Heart left ventricle (tissue), 13 donors: ENCODE results near the gene FNDC10.

Experiments used
- POLR2A ChIP-seq, 2 donors: fragments of 450-650 bp; IDR thresholded peaks; one replicate each; pipeline ENCODE4 v1.6.1; 2017; ENCODE audit warnings: antibody characterized with exemption in 2 of 2, mild to moderate bottlenecking in 2 of 2, moderate library complexity in 2 of 2
- TF ChIP-seq, protein P1 (sequence below), 12 donors: fragments of 200-600 bp; sonication (generic) in 4 of 12; IDR thresholded peaks; one replicate each; pipeline versions ENCODE4 v1.5.0 to v1.8.0; 2018 to 2022; ENCODE audit warnings: antibody characterized with exemption in 12 of 12, mild to moderate bottlenecking in 5 of 12
- donor health status: ischemic (EF 13 %, LVEDD 7.1; RV severe dilation, severe dysfunction).
- donor health status: DM: no; HTN: yes; CAD: no.
- donor health status: DM: no; HTN: no; CAD: no.
- donor health status: ischemic (EF 25% LVEDD 6.9; RV normal size, moderate dysfunction).
- donor health status: ischemic (EF 25% LVEDD 5.7; RV mildly dilated, moderate dysfunction).
- donor health status: ischemic (EF 35%, LVEDD 5.7; RV mildly dilated, moderate dysfunction).
- donor health status: nonischemic (EF 11% LVEDD 7.7; RV severe dilation, severe dysfunction).
- donor health status: DM: yes; HTN: yes; CAD: no.
- donor health status: PGD.
- donor health status: ischemic (EF 29% LVEDD 5.4; RV normal size, mild dysfunction).
- donor health status: nonischemic (EF 23%, LVEDD 6.1; RV moderate dilation, normal function).

DNA sequence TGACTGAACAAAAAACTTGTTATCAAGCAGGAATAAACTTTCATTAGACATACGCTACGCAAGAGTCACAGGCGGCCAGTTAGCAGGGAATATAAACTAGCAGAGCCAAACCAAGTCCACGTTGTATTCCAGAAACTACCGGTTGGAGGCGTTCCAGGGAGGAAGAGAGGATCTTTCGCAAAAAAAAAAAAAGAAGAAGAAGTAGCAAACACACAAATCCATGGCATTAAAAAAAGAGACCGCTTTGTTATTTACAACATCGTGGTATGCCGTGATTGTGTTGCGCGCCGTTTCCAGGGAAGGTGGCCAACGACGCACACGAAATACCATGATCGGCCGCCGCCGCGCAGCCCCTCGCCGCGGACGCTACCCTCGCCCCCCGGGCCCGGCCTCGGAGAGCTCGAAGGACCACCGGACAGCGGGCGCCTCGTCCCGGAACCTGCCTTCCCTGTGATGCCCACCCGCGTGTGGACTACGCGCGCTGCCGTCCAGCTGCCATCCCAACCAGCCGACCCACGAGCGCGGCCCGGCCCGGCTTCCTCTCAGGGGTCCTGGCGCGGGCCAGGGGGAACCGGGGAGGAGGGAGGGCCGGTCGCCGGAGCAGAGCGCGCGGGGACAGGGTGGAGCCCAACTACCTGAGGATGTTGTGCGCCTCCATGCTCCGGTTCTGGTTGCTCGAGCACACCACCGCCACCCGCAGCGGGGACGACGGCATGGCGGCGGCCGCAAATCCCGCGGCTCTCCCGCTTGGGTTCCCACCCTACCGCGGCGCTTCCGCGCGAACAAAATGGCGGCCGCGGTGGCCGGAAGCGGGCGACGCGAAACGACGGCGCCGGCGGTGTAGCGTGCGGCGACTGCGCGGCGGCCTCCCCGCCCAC is 25.9 kb downstream of the FNDC10 start:
- TF ChIP-seq, protein P1, sequence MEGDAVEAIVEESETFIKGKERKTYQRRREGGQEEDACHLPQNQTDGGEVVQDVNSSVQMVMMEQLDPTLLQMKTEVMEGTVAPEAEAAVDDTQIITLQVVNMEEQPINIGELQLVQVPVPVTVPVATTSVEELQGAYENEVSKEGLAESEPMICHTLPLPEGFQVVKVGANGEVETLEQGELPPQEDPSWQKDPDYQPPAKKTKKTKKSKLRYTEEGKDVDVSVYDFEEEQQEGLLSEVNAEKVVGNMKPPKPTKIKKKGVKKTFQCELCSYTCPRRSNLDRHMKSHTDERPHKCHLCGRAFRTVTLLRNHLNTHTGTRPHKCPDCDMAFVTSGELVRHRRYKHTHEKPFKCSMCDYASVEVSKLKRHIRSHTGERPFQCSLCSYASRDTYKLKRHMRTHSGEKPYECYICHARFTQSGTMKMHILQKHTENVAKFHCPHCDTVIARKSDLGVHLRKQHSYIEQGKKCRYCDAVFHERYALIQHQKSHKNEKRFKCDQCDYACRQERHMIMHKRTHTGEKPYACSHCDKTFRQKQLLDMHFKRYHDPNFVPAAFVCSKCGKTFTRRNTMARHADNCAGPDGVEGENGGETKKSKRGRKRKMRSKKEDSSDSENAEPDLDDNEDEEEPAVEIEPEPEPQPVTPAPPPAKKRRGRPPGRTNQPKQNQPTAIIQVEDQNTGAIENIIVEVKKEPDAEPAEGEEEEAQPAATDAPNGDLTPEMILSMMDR (IDR thresholded peaks at IDR 0.05), result peak in 4 of 12 donors; percentile 3 to 24 (median 12)
- no peak for TF ChIP-seq POLR2A (IDR thresholded peaks at IDR 0.05)
